ENCODE results near the gene TTYH3.
A peak's percentile ranks its signal among the peaks of the same experiment; 100 is the strongest.

TTYH3 gene

DNA sequence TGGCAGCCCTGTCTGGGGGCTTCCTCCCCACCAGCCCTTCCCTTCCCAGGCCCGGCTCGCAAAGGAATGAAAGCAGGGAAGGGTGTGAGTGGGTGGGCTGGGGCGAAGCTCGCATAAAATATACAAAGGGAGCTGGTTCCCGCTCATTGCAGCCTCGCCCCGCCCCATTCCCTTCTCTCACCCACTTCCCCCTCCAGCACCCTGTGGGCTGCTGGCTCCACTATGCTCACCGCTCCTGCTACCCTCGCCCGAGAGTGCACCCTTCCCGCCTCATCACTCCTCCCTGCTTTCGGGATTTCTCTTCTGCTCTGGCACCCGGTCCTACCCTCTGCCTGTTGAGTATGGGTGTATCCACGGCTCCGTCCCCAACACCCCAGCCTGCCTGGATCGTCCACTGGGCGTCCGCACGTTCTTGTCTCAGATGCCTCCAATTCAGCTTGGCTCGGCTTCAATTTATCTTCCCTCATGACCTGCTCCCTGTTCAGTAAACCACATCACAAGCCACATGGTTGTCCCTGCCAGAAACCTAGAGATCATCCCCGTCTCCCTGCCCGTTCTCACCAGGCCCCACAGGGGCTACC, 14.4 kb upstream of the TTYH3 start:
- no peak for DNase-seq

DNA sequence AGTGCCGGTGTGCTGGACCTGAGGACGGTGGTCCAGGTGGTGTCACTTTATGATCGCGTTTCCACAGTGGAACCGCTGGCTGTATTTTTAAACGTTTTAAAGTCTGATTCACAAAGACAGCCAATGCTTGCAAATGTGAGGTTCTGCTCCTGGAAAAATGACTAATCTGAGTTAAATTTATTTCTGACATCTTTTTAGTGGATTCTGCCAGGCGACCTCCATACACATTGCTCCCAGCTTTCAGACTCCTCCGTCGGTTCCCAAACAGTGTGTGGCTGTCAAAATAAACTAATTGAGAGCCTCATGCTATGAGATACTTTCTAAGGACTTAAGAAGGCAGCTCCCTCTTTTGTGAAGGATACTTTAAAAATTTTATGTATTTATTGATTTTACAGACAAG, 12.7 kb upstream of the TTYH3 start:
- no peak for DNase-seq

DNA sequence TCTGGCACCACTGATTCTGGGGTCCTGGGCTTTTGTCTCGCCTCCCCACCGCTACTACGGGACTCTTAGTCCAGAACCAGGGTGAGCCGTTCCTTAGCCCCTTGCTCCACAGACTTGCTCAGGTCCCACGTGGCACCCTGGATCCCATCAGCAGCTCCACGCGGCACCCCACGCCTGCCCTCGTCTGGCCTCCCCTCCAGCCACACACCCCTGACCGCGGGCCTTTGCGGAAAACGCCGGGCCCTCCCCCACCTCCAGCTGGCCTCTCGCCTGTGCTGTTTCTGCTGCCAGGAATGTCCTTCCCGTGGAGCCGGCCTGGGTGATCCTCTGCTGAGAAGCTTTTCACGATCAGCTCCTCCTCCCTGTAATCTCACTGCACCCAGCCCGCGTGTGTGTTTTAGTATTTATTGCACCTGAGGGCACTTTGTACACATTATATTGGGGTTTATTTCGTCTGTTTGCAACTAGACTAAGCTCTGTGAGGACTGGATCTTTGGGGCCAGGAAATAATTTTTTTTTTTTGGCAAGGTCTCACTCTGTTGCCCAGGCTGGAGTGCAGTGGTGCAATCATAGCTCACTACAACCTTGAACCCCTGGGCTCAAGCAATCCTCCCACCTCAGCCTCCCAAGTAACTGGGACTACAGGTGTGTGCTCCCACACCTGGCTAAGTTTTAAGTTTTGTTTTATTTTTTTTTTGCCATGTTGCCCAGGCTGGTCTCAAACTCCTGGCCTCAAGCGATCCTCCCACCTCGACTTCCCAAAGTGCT, 10.5 kb upstream of the TTYH3 start:
- DNase-seq = no peak

DNA sequence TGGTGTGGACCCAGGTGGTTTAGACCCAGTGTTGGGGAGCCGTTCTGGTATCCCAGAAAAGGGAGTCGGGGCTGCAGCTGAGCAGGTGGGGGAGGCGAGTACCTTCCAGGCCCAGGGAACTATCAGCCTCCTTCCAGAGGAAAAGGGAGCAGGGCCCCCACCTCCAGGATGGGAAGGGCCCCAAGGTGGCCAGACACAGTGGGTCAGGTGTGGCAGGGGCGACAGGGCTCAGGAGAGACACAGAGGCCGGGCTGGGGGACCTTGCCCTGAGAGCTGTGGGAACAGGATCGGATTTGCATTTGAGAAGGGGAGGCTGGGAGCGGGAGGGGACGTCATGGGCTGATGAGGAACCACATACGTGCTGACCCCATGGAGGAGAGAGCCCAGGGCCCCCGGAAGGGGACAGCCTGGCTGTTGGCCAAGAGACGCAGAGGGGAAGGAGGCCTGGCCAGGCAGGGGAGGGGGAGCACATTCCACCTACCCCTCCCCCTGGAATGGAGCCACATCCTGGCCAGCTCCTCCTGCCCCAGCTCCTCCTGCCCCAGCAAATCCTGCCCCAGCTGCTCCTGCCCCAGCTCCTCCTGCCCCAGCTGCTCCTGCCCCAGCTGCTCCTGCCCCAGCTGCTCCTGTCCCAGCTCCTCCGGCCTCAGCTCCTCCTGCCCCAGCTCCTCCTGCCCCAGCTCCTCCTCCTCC, 9.7 kb upstream of the TTYH3 start:
- no peak for DNase-seq

DNA sequence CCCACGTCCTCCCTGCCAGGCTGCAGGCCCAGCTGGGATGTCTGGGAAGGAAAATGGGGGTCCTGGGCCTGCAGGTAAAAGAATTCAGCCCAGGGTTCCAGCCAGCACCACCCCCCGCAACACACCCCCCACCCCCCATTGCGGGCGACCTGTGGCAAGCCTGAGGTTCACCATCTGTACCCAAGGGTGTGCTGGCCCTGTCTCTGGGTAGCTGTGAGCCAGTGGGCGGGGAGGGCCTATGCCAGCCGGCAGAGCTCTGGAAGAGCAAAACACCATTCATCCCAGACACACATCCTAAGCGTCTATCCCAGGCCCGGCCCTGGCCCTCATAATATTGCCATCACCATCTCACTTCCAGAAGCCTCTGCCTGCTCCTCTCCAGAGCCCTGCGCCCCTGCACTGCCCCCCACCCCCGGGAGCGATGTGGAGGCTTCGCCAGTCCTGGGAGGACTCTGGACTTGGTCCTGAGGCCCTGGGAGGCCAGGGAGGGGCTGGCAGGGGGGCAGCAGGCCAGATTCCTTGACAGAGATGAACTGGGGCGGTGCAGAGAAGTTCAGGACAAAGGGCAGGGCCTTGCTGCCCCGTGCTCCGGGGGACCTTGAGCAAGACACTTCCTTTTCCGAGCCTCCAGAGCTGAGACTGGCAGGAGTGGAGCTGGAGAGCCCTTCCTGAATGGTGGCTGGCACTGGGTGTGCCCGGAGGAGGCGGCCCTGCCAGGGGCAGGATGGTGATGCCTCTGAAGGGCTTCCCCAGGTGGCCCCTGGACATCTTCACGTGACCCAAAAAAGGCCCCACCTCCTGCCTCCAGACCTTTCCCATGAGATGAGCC, 8.7 kb upstream of the TTYH3 start:
- no peak for DNase-seq

DNA sequence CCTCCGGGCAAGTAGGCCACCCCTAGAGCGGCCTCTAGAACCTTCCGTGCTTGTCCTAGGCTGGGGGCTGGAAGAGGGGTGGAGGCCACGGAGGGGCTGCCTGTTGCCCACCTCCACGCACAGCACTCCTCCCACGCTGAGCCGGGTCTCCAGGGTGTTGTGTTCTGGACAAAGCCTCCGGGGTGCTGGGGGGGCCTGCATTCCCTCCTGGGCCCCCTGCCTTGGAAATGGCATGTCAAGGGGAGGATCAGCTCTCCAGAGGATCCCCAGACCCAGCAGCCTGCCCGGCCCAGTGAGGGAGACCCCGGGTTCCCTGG, 8.1 kb upstream of the TTYH3 start:
- no peak for DNase-seq

DNA sequence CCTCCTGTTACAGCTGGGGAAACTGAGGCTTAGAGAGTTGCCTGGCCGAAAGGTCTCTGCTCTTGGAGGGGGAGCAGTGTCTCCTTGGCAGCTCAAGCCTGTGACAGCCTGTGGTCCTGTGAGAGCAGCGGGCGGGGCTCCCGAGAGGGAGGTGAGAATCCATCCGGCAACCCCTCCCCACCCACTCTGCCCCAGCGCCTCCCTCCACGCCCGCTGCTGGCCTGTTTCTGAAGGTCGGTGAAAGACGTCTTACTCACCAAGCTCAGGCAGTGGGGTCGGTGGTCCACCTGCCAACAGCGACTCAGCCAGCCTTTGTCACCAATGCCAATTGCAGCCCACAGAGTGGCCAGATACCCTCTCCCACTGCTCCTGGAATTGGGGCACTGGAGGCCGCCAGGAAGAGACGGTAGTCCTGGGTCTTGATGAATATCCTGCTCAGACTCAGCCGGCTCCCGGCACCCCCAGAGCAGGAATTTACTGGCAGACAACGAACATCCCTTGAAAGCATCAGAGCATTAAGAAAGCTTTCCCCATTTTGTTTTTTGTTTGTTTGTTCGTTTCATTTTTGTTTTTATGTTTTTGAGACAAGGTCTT, 7.4 kb upstream of the TTYH3 start:
- no peak for DNase-seq

DNA sequence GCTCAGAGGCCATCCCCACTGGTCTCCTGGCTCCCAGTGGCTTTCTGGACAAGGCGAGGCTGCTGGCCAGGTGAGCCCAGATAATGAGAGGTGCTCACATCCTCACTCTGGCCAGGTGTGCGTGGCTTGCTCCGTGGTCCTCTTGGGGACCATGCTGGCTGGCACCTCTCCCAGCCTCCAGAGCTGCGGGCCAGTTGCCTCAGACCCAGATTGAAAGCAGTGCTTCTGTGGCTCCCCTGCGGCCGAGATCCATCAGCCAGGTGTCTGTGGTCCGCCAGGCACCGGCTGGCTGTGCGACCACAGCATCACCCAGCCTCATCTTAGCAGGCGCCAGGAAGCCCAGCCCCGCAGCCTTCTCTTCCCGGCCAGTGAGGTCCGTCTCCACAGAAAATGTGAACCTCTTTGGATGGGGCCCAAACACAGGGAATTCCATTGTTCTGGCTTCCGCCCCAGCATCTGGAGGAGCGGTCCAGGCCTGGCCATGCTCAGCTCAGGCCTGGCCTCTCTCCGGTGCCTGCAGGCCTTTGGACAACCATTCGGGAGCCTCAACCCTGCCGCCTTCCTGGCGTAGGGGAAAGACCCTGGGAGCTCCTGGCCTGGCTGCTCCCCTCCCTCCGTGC, 5.2 kb upstream of the TTYH3 start:
- DNase-seq = no peak

DNA sequence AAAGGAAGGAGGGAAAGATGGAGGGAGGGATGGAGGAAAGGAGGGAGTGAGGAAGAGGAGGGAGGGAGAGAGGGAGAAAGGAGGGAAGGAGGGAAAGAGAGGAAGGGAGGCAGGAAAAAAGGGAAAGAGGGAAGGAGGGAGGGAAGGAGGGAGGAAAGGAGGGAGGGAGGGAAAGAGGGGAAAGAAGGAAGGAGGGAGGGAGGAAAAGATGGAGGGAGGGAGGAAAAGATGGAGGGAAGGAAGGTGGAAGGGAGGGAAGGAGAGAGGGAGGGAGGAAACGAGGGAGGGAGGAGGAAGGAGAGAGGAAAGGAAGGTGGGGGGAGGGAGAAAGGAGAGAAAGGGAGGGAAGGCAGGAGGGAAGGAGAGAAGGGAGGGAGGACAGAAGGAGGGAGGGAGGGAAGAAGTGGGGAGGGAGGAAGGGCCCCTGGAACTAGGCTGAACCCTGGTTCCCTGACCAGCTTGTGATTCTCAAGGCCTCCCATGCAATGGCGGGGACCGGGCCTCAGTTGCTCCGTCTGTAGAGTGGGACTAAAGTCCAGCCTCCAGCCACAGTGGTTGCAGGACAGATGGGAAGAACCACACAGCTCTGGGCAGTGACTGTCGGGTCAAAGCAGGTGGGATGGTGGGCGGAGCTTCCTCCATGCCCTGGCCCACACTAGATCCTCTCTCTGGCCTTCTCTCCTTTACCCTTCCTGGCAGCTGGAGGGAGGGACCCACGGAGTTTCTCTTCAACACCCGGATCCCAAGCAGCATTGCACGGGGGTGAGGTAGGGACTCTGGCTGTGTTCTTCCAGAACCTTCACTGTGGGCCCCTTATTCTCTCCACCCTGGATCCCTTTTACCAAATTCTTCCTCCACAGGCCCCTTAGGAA, 4.3 kb upstream of the TTYH3 start:
- no peak for DNase-seq

DNA sequence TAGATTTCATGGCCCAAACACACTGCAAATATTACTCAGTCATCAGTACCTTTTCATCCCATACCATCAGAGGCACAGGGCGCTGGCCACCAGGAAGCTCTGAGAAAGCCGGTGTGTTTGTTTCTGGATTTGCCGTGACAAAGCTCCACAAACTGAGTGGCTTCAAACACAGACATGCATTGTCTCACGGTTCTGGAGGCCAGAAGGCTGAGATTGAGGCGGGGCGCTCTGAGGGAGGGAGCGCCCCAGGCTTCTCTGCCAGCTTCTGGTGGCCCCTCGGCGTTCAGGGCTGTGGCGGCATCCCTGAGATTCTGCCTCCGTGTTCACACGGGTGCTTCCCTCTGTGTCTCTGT, 3.7 kb upstream of the TTYH3 start:
- no peak for DNase-seq

DNA sequence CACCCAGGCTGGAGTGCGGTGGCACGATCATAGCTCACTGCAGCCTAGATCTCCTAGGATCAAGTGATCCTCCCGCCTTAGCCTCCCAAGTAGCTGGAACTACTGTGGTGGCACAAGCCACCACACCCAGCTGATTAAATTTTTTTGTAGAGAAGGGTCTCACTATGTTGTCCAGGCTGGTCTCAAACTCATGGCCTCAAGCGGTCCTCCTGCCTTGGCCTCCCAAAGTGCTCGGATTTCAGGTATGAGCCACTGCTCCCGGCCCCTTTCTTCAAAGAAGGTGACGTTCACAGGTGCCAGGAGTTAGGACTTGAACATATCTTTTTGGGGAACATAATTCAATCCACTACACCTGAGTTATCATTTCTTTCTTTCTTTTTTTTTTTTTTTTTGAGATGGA, 2.9 kb upstream of the TTYH3 start:
- no peak for DNase-seq

DNA sequence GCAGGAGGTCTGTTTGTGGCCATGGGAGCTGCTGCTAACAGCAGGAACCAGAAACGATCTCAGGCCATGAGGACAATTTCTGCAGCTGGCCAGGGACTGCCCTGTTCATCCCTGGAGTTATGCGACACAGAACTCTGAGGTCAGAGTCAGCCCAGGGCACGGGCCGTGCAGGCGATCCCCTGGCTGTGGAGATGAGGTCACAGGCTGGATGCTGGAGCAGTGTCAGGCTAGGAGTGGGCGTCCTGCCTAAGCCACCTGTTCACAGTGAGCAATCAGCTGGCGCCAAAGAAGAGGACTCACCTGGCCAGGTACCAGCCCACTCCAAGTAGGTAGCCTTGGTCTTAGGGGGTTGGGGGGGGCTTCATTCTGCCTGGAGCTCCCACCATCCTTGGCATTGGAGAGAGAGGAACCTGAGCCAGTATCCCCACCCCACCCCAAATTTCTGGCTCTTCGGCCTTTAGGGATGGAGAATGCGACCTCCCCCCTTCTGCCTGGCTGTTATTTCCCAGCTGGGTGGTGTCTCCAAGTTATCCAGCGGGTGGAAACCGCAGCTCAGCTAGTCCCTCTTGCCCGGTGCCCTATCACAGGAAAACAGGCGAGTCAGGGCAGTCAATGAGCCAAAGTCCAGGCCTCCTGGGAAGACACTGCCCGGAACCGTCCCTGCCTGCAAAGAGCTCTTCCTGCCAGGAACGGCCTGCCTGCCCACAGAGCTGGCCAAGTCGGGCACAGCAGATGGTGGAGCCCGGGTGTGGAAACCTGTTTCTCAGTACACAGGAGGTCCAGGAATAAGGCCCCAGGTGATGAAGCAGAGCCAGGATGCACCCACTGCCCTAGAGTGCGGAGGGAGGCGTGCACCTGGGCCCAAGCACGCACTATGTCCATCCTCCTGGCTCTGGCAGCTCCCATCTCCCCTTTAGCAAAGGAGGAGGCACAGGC, 1.8 kb upstream of the TTYH3 start:
- no peak for DNase-seq

DNA sequence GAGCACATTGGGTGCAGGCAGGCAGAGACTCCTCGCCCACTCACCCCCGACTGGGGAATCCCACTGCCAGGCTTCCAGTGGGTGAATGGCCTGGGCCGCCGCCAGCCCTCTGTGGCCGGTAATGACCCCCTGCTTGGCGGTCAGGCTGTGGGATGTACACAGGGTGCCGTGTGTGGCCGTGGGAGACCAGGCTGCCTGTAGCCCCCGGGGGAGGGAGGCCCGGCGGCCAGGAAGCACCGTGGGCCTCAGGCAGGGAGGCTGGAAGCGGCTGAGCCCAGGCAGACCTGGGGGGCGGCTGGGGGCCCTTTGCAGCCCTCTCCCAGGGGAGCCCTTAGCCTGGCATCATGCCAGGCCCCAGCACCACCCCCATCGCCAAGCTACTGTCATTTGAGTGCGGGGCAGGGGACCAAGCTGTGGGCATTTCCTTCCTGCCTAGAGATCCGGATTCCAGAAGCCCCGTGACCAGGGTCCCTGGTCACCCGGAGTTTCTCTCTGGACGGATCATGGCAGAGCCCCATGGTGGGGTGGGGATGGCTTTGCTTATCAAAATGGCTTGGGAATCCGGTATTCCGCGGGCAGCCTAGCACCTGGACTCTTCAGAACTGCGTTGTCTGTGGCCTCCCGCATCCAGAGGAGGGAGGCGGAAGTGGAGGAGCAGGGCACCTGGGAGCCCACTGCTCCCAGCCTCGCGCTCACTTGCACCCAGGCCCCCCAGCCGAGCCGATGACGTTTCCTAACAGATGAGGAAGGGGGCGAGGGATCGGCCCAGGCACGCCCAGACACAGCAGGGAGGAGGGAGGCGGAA, 1.1 kb downstream of the TTYH3 start:
- peak; percentile 84 for DNase-seq

DNA sequence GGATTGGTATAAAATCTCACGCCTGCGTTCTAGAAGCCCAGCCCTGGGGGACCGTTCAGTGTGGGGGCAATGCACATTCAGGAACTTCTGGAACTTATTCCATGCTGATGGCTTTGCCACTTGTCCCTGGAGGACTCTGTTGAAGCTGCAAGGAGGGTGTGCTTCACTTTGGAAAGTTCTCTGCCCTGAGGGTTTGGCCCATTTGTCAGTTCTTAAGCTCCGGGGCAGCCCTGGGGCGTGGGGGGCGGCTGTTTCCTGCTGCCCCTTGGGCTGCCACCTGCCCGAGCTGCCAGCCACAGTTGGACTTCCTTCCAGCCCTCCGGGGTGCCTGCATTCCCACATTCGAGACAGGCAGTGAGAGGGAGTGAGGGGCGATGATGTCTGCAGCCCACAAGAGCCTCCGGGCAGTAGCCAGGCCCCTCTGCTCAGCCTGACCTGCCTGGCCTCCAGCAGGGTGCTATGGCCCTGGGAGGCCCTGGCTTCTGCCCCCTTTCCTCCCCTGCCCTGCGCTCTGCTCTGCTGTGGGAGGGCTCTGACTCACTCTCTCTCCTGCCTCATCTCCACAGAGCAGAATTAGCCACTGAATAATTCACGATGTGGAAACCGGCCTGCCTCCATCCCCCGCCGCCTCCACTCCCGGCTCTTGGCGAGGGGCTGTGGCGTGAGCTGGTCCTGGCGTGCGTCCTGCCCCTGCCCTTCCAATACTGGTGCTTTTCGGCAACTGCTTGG, 1.9 kb downstream of the TTYH3 start:
- peak; percentile 77 for DNase-seq

DNA sequence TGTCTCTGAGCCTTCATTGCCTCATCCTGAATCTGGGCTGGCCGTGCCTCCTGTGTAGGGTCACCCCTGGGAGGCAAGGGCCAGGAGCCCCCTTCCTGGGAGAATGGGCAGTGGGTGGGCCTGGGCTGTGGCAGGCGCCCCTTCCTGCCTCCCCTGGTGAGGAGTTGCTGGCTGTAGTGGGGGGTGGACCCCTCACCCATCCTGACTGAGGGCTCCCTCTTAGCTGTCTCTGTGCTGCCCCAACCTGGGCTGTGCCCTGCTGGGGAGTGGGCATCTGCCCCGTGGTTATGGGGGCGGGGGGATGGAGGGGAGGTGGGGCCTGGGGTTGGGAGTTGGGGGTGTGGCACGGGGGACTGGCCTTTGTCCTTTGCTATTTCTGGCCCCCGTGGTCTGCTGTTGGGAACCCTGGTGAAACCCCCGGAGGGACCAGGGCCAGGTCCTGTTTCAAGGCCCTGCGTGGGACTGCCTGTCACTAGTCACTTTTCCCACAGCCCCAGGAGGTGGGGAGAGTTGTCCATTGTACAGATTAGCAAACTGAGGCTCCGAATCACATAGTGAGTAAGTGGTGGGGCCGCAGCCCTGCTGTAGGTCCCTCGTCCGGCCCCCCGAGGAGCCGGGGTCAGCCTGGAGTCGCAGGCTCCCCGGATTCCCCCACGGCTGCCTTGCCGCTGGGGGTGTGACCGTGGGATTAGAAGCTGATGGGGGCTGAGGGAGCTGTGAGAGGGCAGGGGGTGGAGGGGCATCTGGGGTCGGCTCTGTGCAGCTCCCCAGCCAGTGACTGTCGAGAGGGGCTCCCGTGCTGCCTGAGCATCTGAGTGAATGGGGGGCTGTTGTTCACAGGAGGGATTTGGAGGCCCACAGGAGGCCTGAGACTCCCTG, 2.7 kb downstream of the TTYH3 start:
- no peak for DNase-seq

DNA sequence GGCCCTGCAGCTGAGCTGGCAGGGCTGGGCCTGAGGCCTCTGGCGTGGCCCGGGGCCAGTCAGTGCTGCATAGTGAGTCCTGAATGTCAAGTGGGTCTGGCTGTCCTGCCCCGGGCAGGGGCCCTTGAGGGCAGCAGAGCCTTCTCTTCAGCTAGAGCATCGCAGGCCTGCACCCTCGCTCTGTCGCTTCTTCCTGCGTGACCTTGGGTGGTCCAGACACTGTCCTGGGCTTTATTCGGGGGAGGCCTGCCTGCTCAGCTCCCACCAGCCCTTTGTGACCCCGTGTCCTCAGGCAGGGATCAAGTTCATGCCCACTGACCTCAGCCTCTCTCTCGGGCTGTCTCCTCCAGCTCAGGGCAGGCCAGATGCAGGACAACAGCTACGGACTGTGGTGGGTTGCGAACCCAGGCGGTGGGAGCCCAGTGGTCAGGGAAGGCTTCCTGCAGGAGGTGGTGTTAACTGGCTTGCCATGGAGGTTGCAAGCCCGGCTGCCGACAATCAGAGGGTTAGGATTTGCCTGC, 3.4 kb downstream of the TTYH3 start:
- DNase-seq = no peak

DNA sequence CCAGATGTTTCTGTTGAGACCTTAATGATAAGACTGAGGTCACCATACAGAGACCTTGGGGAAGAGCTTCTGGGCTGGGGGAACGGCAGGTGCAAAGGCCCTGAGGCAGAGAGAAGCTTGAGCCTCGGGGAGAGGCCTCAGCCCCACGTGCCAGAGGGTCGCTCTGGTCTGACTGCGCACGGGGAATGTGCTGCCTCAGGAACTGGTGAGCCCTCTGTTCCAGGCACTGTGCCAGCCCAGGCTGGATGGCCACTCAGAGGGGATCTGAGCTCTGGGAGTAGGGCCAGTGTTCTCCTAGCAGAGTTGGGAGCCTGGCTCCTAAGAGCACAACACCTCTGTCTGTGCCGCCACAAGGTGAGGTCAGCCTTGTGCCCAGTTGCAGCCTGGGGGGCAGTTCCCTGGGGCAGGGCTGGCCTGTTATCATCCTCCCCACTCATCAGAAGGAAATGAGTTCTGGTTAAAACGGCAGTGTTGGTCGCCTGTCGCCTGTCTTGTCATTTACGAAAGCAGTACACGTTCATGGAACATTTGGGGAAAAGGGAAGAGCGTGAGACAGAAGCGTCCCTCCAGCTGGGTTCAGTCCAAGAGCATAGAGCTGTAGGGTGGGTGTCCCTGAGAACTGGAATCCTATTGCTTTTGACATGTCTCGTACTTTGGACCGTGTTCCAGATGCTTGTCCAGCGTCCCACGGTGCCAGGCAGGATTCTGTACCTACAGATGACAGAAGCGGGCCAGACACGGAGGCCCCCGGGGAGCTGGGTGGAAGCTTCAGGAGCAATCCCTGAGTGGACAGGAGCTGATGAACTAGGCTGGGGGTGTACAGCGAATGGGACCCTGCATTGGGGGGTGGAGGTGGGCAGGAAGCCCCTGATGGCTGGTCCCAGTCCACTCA, 4.3 kb downstream of the TTYH3 start:
- DNase-seq = no peak

Measured in activated CD8-positive, alpha-beta memory T cell treated with anti-CD3 and anti-CD28 coated beads for 24 hours (primary cell).